ENCODE measurements around the gene RASA3.

GRCh38 chr13:114011226-114011625, 121.2 kb downstream of the RASA3 start:
- TF ChIP-seq ZNF274 (IDR thresholded peaks at IDR 0.05; ENCODE audit: low read depth, low read length) (no peak), YY1 (IDR thresholded peaks at IDR 0.05; ENCODE audit: insufficient read depth, insufficient read length) (no peak), SUZ12 (IDR thresholded peaks at IDR 0.05; ENCODE audit: extremely low read depth, insufficient read depth, insufficient read length) (no peak)

Measured in NT2/D1 (cell line).